ENCODE measurements around the gene RWDD2A. TPM values are rescaled to one million over a fixed set of nuclear protein-coding genes. Genes with fewer than 3 reads are reported as not detected.

Gene RWDD2A
- total RNA-seq, 4 donors from 2014 or later = 2.5 to 3.1 (median 2.7) TPM

- no peaks in the 10 kb centered on the region for H3K27me3 ChIP-seq
- no peak for DNase-seq
- no peaks in the 10 kb centered on the region for H3K36me3 ChIP-seq
- no peaks in the 10 kb centered on the region for H3K4me1 ChIP-seq
- H3K27ac ChIP-seq = no peak overlapping the region
- TF ChIP-seq CTCF (IDR thresholded peaks at IDR 0.05) = no peak
- no peak for TF ChIP-seq POLR2A (IDR thresholded peaks at IDR 0.05)
- H3K4me3 ChIP-seq = no peak overlapping the region
- H3K9me3 ChIP-seq = no peaks in the 10 kb centered on the region
Observed at GRCh38 chr6:83220121-83220520, 27.0 kb downstream of the RWDD2A start.

GRCh38 chr6:83221276-83221675, 28.1 kb downstream of the RWDD2A start:
- TF ChIP-seq CTCF (IDR thresholded peaks at IDR 0.05) (no peak), POLR2A (IDR thresholded peaks at IDR 0.05) (no peak)

GRCh38 chr6:83221889-83222479, 28.8 kb downstream of the RWDD2A start:
- Histone ChIP-seq H3K36me3 (no peaks in the 10 kb centered on the region), H3K9me3 (no peaks in the 10 kb centered on the region), H3K4me3 (no peak overlapping the region), H3K27ac (no peak overlapping the region), H3K4me1 (no peaks in the 10 kb centered on the region), H3K27me3 (no peaks in the 10 kb centered on the region)
- TF ChIP-seq POLR2A (IDR thresholded peaks at IDR 0.05) (no peak), CTCF (IDR thresholded peaks at IDR 0.05) (peak in 4 of 6 experiments; percentile 46 to 59 (median 52))
- DNase-seq = no peak

More at GRCh38 chr6:83221276-83221675, 28.1 kb downstream of the RWDD2A start:
- no peak overlapping the region for H3K27ac ChIP-seq
- H3K27me3 ChIP-seq = no peaks in the 10 kb centered on the region
- H3K4me1 ChIP-seq = no peaks in the 10 kb centered on the region
- H3K36me3 ChIP-seq = no peaks in the 10 kb centered on the region
- no peak for DNase-seq
- H3K9me3 ChIP-seq = no peaks in the 10 kb centered on the region
- no peak overlapping the region for H3K4me3 ChIP-seq

- H3K4me3 ChIP-seq = no peak overlapping the region
- no peaks in the 10 kb centered on the region for H3K9me3 ChIP-seq
- H3K27ac ChIP-seq = no peak overlapping the region
- no peaks in the 10 kb centered on the region for H3K27me3 ChIP-seq
- peaks cover 0 to 4% (median 0%) of the 10 kb centered on the region in 3 donors for H3K36me3 ChIP-seq
- DNase-seq = no peak
- no peaks in the 10 kb centered on the region for H3K4me1 ChIP-seq
- TF ChIP-seq POLR2A (IDR thresholded peaks at IDR 0.05) (no peak), CTCF (IDR thresholded peaks at IDR 0.05) (no peak)
Observed at GRCh38 chr6:83226517-83226916, 33.4 kb downstream of the RWDD2A start.

GRCh38 chr6:83231146-83231545, 38.0 kb downstream of the RWDD2A start:
- no peak overlapping the region for H3K27ac ChIP-seq
- TF ChIP-seq CTCF (IDR thresholded peaks at IDR 0.05) (no peak), POLR2A (IDR thresholded peaks at IDR 0.05) (no peak)
- no peak overlapping the region for H3K4me3 ChIP-seq

GRCh38 chr6:83247471-83247870, 54.3 kb downstream of the RWDD2A start:
- H3K36me3 ChIP-seq = no peaks in the 10 kb centered on the region
- TF ChIP-seq CTCF (IDR thresholded peaks at IDR 0.05) (no peak), POLR2A (IDR thresholded peaks at IDR 0.05) (no peak)
- DNase-seq = no peak
- no peaks in the 10 kb centered on the region for H3K9me3 ChIP-seq
- no peaks in the 10 kb centered on the region for H3K27me3 ChIP-seq
- no peaks in the 10 kb centered on the region for H3K4me1 ChIP-seq
- no peak overlapping the region for H3K4me3 ChIP-seq
- H3K27ac ChIP-seq = no peak overlapping the region

More at GRCh38 chr6:83231146-83231545, 38.0 kb downstream of the RWDD2A start:
- no peak for DNase-seq
- H3K4me1 ChIP-seq = no peaks in the 10 kb centered on the region
- H3K9me3 ChIP-seq = no peaks in the 10 kb centered on the region
- peaks cover 0 to 4% (median 0%) of the 10 kb centered on the region in 3 donors for H3K36me3 ChIP-seq
- H3K27me3 ChIP-seq = no peaks in the 10 kb centered on the region
